ENCODE measurements around the gene MTRR.

The MTRR gene

GRCh38 chr5:7872517-7873130, 3.7 kb downstream of the MTRR start:
- TF ChIP-seq CTCF (IDR thresholded peaks at IDR 0.05; ENCODE audit: insufficient read depth, low read length, missing control alignments), result no peak
- H3K4me3 ChIP-seq (ENCODE audit: low read depth, low read length), result no peak overlapping the region
- no peak for DNase-seq (ENCODE audit: low read depth, low spot score)
- POLR2A ChIA-PET, result no interaction called here
- CTCF ChIA-PET, result interaction anchor here (0.6 to 9.7 kb wide), 2 partner anchors 14 to 24 kb away, joined by 4 to 98 read pairs; no protein-coding TSS in a partner anchor

GRCh38 chr5:7873216-7873615, 4.3 kb downstream of the MTRR start:
- H3K4me3 ChIP-seq (ENCODE audit: low read depth, low read length), result no peak overlapping the region
- CTCF ChIA-PET, result interaction anchor here (0.6 to 9.7 kb wide), 2 partner anchors 13 to 24 kb away, joined by 4 to 98 read pairs; no protein-coding TSS in a partner anchor
- POLR2A ChIA-PET, result no interaction called here
- no peak for TF ChIP-seq CTCF (IDR thresholded peaks at IDR 0.05; ENCODE audit: insufficient read depth, low read length, missing control alignments)
- no peak for DNase-seq (ENCODE audit: low read depth, low spot score)

GRCh38 chr5:7874639-7875038, 5.7 kb downstream of the MTRR start:
- H3K4me3 ChIP-seq (ENCODE audit: low read depth, low read length), result no peak overlapping the region
- ChIA-PET CTCF (interaction anchor here (0.9 to 9.7 kb wide), 2 partner anchors 12 to 18 kb away, joined by 5 to 98 read pairs; no protein-coding TSS in a partner anchor), POLR2A (no interaction called here)
- TF ChIP-seq CTCF (IDR thresholded peaks at IDR 0.05; ENCODE audit: insufficient read depth, low read length, missing control alignments), result no peak
- DNase-seq (ENCODE audit: low read depth, low spot score), result no peak

- ChIA-PET CTCF (interaction anchor here (0.9 to 9.7 kb wide), 2 partner anchors 11 to 19 kb away, joined by 5 to 98 read pairs; no protein-coding TSS in a partner anchor), POLR2A (no interaction called here)
- no peak for DNase-seq (ENCODE audit: low read depth, low spot score)
Observed at GRCh38 chr5:7875151-7875550, 6.2 kb downstream of the MTRR start.

GRCh38 chr5:7876867-7877266, 7.9 kb downstream of the MTRR start:
- POLR2A ChIA-PET, result interaction anchor here (0.6 kb wide), 1 partner anchor 13 kb away, joined by 3 read pairs; no protein-coding TSS in a partner anchor
- DNase-seq (ENCODE audit: low read depth, low spot score), result no peak
- CTCF ChIA-PET, result interaction anchor here (9.7 kb wide), 1 partner anchor 10 kb away, joined by 98 read pairs; no protein-coding TSS in a partner anchor
- no peak overlapping the region for H3K4me3 ChIP-seq (ENCODE audit: low read depth, low read length)
- no peak for TF ChIP-seq CTCF (IDR thresholded peaks at IDR 0.05; ENCODE audit: insufficient read depth, low read length, missing control alignments)

More at GRCh38 chr5:7875151-7875550, 6.2 kb downstream of the MTRR start:
- no peak for TF ChIP-seq CTCF (IDR thresholded peaks at IDR 0.05; ENCODE audit: insufficient read depth, low read length, missing control alignments)
- H3K4me3 ChIP-seq (ENCODE audit: low read depth, low read length), result no peak overlapping the region

GRCh38 chr5:7877851-7878250, 8.9 kb downstream of the MTRR start:
- CTCF ChIA-PET, result interaction anchor here (0.7 to 9.7 kb wide), 3 partner anchors 9 to 617 kb away, joined by 3 to 98 read pairs (median 3); no protein-coding TSS in a partner anchor
- no peak for TF ChIP-seq CTCF (IDR thresholded peaks at IDR 0.05; ENCODE audit: insufficient read depth, low read length, missing control alignments)
- POLR2A ChIA-PET, result no interaction called here
- H3K4me3 ChIP-seq (ENCODE audit: low read depth, low read length), result no peak overlapping the region
- DNase-seq (ENCODE audit: low read depth, low spot score), result no peak
